BLaER1 treated with 17β-estradiol and CSF1 and Interleukin-3, amounts not matched to agents 10 nM and 100 nM (cell line): ENCODE data around the gene GAB1.
A peak's percentile ranks its signal among the peaks of the same experiment; 100 is the strongest.

Experiments
- H3K27ac ChIP-seq, 11 experiments: shearing (Covaris generic); formaldehyde crosslinking; 2 replicates each; pipeline ENCODE4 v1.8.1; 2022
- H3K27me3 ChIP-seq, 11 experiments: shearing (Covaris generic); formaldehyde crosslinking; 2 replicates each; pipeline ENCODE4 v1.8.1; 2022
- H3K36me3 ChIP-seq, 11 experiments: shearing (Covaris generic); formaldehyde crosslinking; 2 replicates each; pipeline ENCODE4 v1.8.1; 2022
- H3K4me1 ChIP-seq, 10 experiments: shearing (Covaris generic); formaldehyde crosslinking; 2 replicates each; pipeline ENCODE4 v1.8.1; 2022
- H3K4me2 ChIP-seq, 11 experiments: shearing (Covaris generic); formaldehyde crosslinking; 2 replicates each; pipeline ENCODE4 v1.8.1; 2022
- H3K4me3 ChIP-seq, 10 experiments: shearing (Covaris generic); formaldehyde crosslinking; 2 replicates each; pipeline ENCODE4 v1.8.1; 2022
- H3K9ac ChIP-seq, 11 experiments: shearing (Covaris generic); formaldehyde crosslinking; 2 replicates each; pipeline ENCODE4 v1.8.1; 2022
- H3K9me3 ChIP-seq, 11 experiments: shearing (Covaris generic); formaldehyde crosslinking; replicated peaks in 1 of 11; 2 replicates each; pipeline ENCODE4 v1.8.1; 2022
- H4K20me1 ChIP-seq, 11 experiments: shearing (Covaris generic); formaldehyde crosslinking; 2 replicates each; pipeline ENCODE4 v1.8.1; 2022
- Cebpa-rat ChIP-seq, 11 experiments: shearing (Covaris generic); IDR thresholded peaks; 2 replicates each; pipeline ENCODE4 v1.8.1; 2022

The GAB1 gene

GRCh38 chr4:143336781-143337599 lies at the start of gene GAB1:
Gene GAB1, plus strand, starts transcription at chr4:143336876. Its CDS starts 313 bp downstream, at chr4:143337189.
- Histone ChIP-seq H3K27me3 (no peaks in the 10 kb centered on the region), H3K4me2 (peak within 1 kb of the TSS; percentile 79 to 95 (median 91)), H4K20me1 (peaks cover 16 to 53% (median 50%) of the 10 kb centered on the region in 11 experiments; a peak in 19 of 22 replicates), H3K36me3 (peaks cover 0 to 7% (median 0%) of the 10 kb centered on the region in 11 experiments; a peak in 4 of 22 replicates), H3K4me3 (peak within 1 kb of the TSS; percentile 73 to 99 (median 88)), H3K9me3 (no peaks in the 10 kb centered on the region), H3K4me1 (peaks cover 29 to 50% (median 43%) of the 10 kb centered on the region in 10 experiments), H3K27ac (peak within 1 kb of the TSS; percentile 85 to 98 (median 91)), H3K9ac (peak within 1 kb of the TSS; percentile 89 to 97 (median 94))
- TF ChIP-seq Cebpa-rat (IDR thresholded peaks at IDR 0.05) = no peak

- Histone ChIP-seq H3K9me3 (no peaks in the 10 kb centered on the region), H3K4me2 (no peak overlapping the region), H3K36me3 (no peaks in the 10 kb centered on the region), H4K20me1 (no peaks in the 10 kb centered on the region), H3K4me3 (no peak overlapping the region), H3K9ac (no peak overlapping the region), H3K27me3 (no peaks in the 10 kb centered on the region), H3K27ac (no peak overlapping the region), H3K4me1 (no peaks in the 10 kb centered on the region)
- TF ChIP-seq Cebpa-rat (IDR thresholded peaks at IDR 0.05) = no peak
These were observed 49.1 kb upstream of the GAB1 start for GRCh38 chr4:143287572-143287923.

GRCh38 chr4:143288171-143288570 lies 48.5 kb upstream of the GAB1 start:
- no peaks in the 10 kb centered on the region for H3K36me3 ChIP-seq
- no peak overlapping the region for H3K4me3 ChIP-seq
- no peak overlapping the region for H3K27ac ChIP-seq
- H4K20me1 ChIP-seq = no peaks in the 10 kb centered on the region
- no peak overlapping the region for H3K9ac ChIP-seq
- H3K9me3 ChIP-seq = no peaks in the 10 kb centered on the region
- TF ChIP-seq Cebpa-rat (IDR thresholded peaks at IDR 0.05) = no peak
- no peaks in the 10 kb centered on the region for H3K27me3 ChIP-seq
- no peak overlapping the region for H3K4me2 ChIP-seq
- no peaks in the 10 kb centered on the region for H3K4me1 ChIP-seq

- H3K4me3 ChIP-seq = no peak overlapping the region
- no peak overlapping the region for H3K27ac ChIP-seq
- no peaks in the 10 kb centered on the region for H3K36me3 ChIP-seq
- no peak overlapping the region for H3K9ac ChIP-seq
- H3K4me2 ChIP-seq = no peak overlapping the region
- H3K9me3 ChIP-seq = no peaks in the 10 kb centered on the region
- no peaks in the 10 kb centered on the region for H3K4me1 ChIP-seq
- no peaks in the 10 kb centered on the region for H4K20me1 ChIP-seq
- no peak for TF ChIP-seq Cebpa-rat (IDR thresholded peaks at IDR 0.05)
- H3K27me3 ChIP-seq = no peaks in the 10 kb centered on the region
These were observed 47.3 kb upstream of the GAB1 start for GRCh38 chr4:143289370-143289769.

GRCh38 chr4:143291314-143291713 lies 45.4 kb upstream of the GAB1 start:
- H4K20me1 ChIP-seq = no peaks in the 10 kb centered on the region
- no peak overlapping the region for H3K9ac ChIP-seq
- no peaks in the 10 kb centered on the region for H3K36me3 ChIP-seq
- no peak overlapping the region for H3K4me2 ChIP-seq
- H3K9me3 ChIP-seq = no peaks in the 10 kb centered on the region
- no peak for TF ChIP-seq Cebpa-rat (IDR thresholded peaks at IDR 0.05)
- no peak overlapping the region for H3K27ac ChIP-seq
- H3K4me3 ChIP-seq = no peak overlapping the region
- H3K27me3 ChIP-seq = no peaks in the 10 kb centered on the region
- no peaks in the 10 kb centered on the region for H3K4me1 ChIP-seq

GRCh38 chr4:143292858-143293257 lies 43.8 kb upstream of the GAB1 start:
- H3K4me2 ChIP-seq = no peak overlapping the region

GRCh38 chr4:143294310-143294709 lies 42.4 kb upstream of the GAB1 start:
- no peaks in the 10 kb centered on the region for H3K4me1 ChIP-seq
- H3K36me3 ChIP-seq = no peaks in the 10 kb centered on the region
- no peak overlapping the region for H3K4me2 ChIP-seq
- no peak overlapping the region for H3K4me3 ChIP-seq
- no peak overlapping the region for H3K27ac ChIP-seq
- H3K27me3 ChIP-seq = no peaks in the 10 kb centered on the region
- no peak overlapping the region for H3K9ac ChIP-seq
- no peaks in the 10 kb centered on the region for H4K20me1 ChIP-seq
- no peak for TF ChIP-seq Cebpa-rat (IDR thresholded peaks at IDR 0.05)
- no peaks in the 10 kb centered on the region for H3K9me3 ChIP-seq

More at GRCh38 chr4:143292858-143293257, 43.8 kb upstream of the GAB1 start:
- Histone ChIP-seq H3K4me3 (no peak overlapping the region), H3K27me3 (no peaks in the 10 kb centered on the region), H3K9ac (no peak overlapping the region), H3K36me3 (no peaks in the 10 kb centered on the region), H3K9me3 (no peaks in the 10 kb centered on the region), H3K27ac (no peak overlapping the region), H4K20me1 (no peaks in the 10 kb centered on the region), H3K4me1 (no peaks in the 10 kb centered on the region)
- no peak for TF ChIP-seq Cebpa-rat (IDR thresholded peaks at IDR 0.05)

GRCh38 chr4:143294710-143295275 lies 41.9 kb upstream of the GAB1 start:
- H3K4me2 ChIP-seq = no peak overlapping the region

GRCh38 chr4:143296397-143297067 lies 40.1 kb upstream of the GAB1 start:
- Histone ChIP-seq H4K20me1 (no peaks in the 10 kb centered on the region), H3K4me3 (no peak overlapping the region), H3K9ac (no peak overlapping the region), H3K27ac (no peak overlapping the region), H3K4me1 (no peaks in the 10 kb centered on the region), H3K4me2 (no peak overlapping the region), H3K27me3 (no peaks in the 10 kb centered on the region), H3K36me3 (no peaks in the 10 kb centered on the region), H3K9me3 (no peaks in the 10 kb centered on the region)
- no peak for TF ChIP-seq Cebpa-rat (IDR thresholded peaks at IDR 0.05)

More at GRCh38 chr4:143294710-143295275, 41.9 kb upstream of the GAB1 start:
- H3K4me1 ChIP-seq = no peaks in the 10 kb centered on the region
- H3K9me3 ChIP-seq = no peaks in the 10 kb centered on the region
- no peak overlapping the region for H3K9ac ChIP-seq
- no peaks in the 10 kb centered on the region for H3K27me3 ChIP-seq
- no peak for TF ChIP-seq Cebpa-rat (IDR thresholded peaks at IDR 0.05)
- no peak overlapping the region for H3K4me3 ChIP-seq
- no peak overlapping the region for H3K27ac ChIP-seq
- no peaks in the 10 kb centered on the region for H3K36me3 ChIP-seq
- H4K20me1 ChIP-seq = no peaks in the 10 kb centered on the region
